ENCODE data around the gene FGB. TPM values are rescaled to one million over a fixed set of nuclear protein-coding genes. Genes with fewer than 3 reads are reported as not detected.

FGB gene
- total and polyA plus RNA-seq, 2 experiments from 2014 or later = not detected

GRCh38 chr4:154604696-154605200 lies 41.9 kb downstream of the FGB start:
- no peak overlapping the region for H2AFZ ChIP-seq
- H3K27ac ChIP-seq (ENCODE audit: low read depth) = no peak overlapping the region
- DNase-seq (ENCODE audit: low spot score) (no peak), ATAC-seq (no peak)
- no peaks in the 10 kb centered on the region for H3K9me2 ChIP-seq (ENCODE audit: insufficient read depth)
- H3K27me3 ChIP-seq (ENCODE audit: insufficient read depth) = no peaks in the 10 kb centered on the region
- Mint-ChIP-seq H3K4me3 (no peak overlapping the region), H3K36me3 (ENCODE audit: low read depth) (no peaks in the 10 kb centered on the region), H3K27me3 (ENCODE audit: insufficient read depth, low read depth, poor library complexity) (peaks cover 2% of the 10 kb centered on the region), H3K27ac (no peak overlapping the region), H3K9me3 (no peaks in the 10 kb centered on the region), H3K4me1 (peaks cover 7% of the 10 kb centered on the region)
- H4K20me1 ChIP-seq (replicated peaks; ENCODE audit: insufficient read depth) = no peaks in the 10 kb centered on the region
- H3K36me3 ChIP-seq (ENCODE audit: insufficient read depth) = no peaks in the 10 kb centered on the region
- no peaks in the 10 kb centered on the region for H3K79me2 ChIP-seq (replicated peaks; ENCODE audit: insufficient read depth)
- H3K4me2 ChIP-seq = no peak overlapping the region
- TF ChIP-seq CREB1 (CRISPR knock-in tag; IDR thresholded peaks at IDR 0.05; ENCODE audit: low read depth) (no peak), EZH2 (IDR thresholded peaks at IDR 0.05; ENCODE audit: low read depth, unreplicated experiment) (no peak), ZNF114 (CRISPR knock-in tag; IDR thresholded peaks at IDR 0.05) (no peak), ETS1 (IDR thresholded peaks at IDR 0.05) (no peak), EZH2phosphoT487 (IDR thresholded peaks at IDR 0.05; ENCODE audit: unreplicated experiment) (no peak), CTCF (conservative IDR thresholded peaks at IDR 0.05; ENCODE audit: low read depth in 2 of 2) (no peak), ZNF331 (CRISPR knock-in tag; IDR thresholded peaks at IDR 0.05; ENCODE audit: low read depth) (no peak), STAT1 (IDR thresholded peaks at IDR 0.05; ENCODE audit: unreplicated experiment) (no peak), REST (IDR thresholded peaks at IDR 0.05; ENCODE audit: unreplicated experiment) (no peak), POLR2AphosphoS5 (IDR thresholded peaks at IDR 0.05; ENCODE audit: low read depth) (no peak), JUNB (IDR thresholded peaks at IDR 0.05; ENCODE audit: unreplicated experiment) (no peak), NANOG (IDR thresholded peaks at IDR 0.05; ENCODE audit: borderline replicate concordance) (no peak)
- TF ChIP-seq, protein P1, sequence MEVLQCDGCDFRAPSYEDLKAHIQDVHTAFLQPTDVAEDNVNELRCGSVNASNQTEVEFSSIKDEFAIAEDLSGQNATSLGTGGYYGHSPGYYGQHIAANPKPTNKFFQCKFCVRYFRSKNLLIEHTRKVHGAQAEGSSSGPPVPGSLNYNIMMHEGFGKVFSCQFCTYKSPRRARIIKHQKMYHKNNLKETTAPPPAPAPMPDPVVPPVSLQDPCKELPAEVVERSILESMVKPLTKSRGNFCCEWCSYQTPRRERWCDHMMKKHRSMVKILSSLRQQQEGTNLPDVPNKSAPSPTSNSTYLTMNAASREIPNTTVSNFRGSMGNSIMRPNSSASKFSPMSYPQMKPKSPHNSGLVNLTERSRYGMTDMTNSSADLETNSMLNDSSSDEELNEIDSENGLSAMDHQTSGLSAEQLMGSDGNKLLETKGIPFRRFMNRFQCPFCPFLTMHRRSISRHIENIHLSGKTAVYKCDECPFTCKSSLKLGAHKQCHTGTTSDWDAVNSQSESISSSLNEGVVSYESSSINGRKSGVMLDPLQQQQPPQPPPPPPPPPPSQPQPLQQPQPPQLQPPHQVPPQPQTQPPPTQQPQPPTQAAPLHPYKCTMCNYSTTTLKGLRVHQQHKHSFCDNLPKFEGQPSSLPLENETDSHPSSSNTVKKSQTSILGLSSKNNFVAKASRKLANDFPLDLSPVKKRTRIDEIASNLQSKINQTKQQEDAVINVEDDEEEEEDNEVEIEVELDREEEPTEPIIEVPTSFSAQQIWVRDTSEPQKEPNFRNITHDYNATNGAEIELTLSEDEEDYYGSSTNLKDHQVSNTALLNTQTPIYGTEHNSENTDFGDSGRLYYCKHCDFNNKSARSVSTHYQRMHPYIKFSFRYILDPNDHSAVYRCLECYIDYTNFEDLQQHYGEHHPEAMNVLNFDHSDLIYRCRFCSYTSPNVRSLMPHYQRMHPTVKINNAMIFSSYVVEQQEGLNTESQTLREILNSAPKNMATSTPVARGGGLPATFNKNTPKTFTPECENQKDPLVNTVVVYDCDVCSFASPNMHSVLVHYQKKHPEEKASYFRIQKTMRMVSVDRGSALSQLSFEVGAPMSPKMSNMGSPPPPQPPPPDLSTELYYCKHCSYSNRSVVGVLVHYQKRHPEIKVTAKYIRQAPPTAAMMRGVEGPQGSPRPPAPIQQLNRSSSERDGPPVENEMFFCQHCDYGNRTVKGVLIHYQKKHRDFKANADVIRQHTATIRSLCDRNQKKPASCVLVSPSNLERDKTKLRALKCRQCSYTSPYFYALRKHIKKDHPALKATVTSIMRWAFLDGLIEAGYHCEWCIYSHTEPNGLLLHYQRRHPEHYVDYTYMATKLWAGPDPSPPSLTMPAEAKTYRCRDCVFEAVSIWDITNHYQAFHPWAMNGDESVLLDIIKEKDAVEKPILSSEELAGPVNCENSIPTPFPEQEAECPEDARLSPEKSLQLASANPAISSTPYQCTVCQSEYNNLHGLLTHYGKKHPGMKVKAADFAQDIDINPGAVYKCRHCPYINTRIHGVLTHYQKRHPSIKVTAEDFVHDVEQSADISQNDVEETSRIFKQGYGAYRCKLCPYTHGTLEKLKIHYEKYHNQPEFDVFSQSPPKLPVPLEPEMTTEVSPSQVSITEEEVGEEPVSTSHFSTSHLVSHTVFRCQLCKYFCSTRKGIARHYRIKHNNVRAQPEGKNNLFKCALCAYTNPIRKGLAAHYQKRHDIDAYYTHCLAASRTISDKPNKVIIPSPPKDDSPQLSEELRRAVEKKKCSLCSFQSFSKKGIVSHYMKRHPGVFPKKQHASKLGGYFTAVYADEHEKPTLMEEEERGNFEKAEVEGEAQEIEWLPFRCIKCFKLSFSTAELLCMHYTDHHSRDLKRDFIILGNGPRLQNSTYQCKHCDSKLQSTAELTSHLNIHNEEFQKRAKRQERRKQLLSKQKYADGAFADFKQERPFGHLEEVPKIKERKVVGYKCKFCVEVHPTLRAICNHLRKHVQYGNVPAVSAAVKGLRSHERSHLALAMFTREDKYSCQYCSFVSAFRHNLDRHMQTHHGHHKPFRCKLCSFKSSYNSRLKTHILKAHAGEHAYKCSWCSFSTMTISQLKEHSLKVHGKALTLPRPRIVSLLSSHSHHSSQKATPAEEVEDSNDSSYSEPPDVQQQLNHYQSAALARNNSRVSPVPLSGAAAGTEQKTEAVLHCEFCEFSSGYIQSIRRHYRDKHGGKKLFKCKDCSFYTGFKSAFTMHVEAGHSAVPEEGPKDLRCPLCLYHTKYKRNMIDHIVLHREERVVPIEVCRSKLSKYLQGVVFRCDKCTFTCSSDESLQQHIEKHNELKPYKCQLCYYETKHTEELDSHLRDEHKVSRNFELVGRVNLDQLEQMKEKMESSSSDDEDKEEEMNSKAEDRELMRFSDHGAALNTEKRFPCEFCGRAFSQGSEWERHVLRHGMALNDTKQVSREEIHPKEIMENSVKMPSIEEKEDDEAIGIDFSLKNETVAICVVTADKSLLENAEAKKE (CRISPR knock-in tag; IDR thresholded peaks at IDR 0.05) = no peak
- no peak overlapping the region for H3K4me3 ChIP-seq
- no peaks in the 10 kb centered on the region for H3F3A ChIP-seq (replicated peaks; ENCODE audit: low read depth)
- H3K4me1 ChIP-seq (ENCODE audit: insufficient read depth) = 0 out of 2 replicates have a peak, but pooled peaks cover 3% of the 10 kb centered on the region

Measured in GM23338 (cell line).